ENCODE measurements around the gene ADORA3. TPM values are rescaled to one million over a fixed set of nuclear protein-coding genes. Genes with fewer than 3 reads are reported as not detected.

ADORA3 gene
- polyA plus RNA-seq, 1 donor from 2014 or later = not detected

DNA sequence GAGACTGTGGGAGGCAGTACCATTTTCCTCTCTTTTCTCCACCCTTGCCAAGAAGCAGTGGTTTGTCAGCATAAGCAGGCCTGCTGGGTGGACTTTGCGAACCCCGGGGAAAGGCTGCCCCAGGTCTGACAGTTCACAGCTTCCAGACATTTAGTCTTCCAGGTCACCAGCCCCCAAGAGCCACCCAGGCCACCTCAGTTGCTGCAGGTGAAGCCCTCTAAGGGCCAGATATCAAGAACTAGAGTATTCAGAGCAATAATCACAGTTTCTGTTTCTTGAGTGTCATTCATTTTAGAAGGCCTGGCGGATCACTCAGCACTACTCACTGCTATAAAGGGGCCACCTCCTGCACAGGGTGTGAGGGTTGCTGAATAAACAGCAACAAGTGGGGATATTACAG is 9.5 kb upstream of the ADORA3 start:
- Histone ChIP-seq H3F3A (ENCODE audit: insufficient read depth, low read length, poor library complexity, severe bottlenecking) (no peaks in the 10 kb centered on the region), H3K9ac (ENCODE audit: low read length) (no peak overlapping the region), H2AFZ (ENCODE audit: low read depth, low read length) (no peak overlapping the region), H3K4me3 (ENCODE audit: low read length) (no peak overlapping the region), H3K27me3 (ENCODE audit: insufficient read depth, low read depth, low read length) (no peaks in the 10 kb centered on the region), H3K9me2 (ENCODE audit: insufficient read depth, low read length) (no peaks in the 10 kb centered on the region), H3K9me3 (ENCODE audit: low read length) (no peaks in the 10 kb centered on the region), H3K27ac (ENCODE audit: low read length) (no peak overlapping the region), H3K36me3 (ENCODE audit: insufficient read depth, low read length) (no peaks in the 10 kb centered on the region), H3K79me2 (replicated peaks; ENCODE audit: insufficient read depth, low read length) (no peaks in the 10 kb centered on the region), H3K4me2 (ENCODE audit: low read length) (no peak overlapping the region), H4K20me1 (ENCODE audit: insufficient read depth) (no peaks in the 10 kb centered on the region)
- TF ChIP-seq, protein P1, sequence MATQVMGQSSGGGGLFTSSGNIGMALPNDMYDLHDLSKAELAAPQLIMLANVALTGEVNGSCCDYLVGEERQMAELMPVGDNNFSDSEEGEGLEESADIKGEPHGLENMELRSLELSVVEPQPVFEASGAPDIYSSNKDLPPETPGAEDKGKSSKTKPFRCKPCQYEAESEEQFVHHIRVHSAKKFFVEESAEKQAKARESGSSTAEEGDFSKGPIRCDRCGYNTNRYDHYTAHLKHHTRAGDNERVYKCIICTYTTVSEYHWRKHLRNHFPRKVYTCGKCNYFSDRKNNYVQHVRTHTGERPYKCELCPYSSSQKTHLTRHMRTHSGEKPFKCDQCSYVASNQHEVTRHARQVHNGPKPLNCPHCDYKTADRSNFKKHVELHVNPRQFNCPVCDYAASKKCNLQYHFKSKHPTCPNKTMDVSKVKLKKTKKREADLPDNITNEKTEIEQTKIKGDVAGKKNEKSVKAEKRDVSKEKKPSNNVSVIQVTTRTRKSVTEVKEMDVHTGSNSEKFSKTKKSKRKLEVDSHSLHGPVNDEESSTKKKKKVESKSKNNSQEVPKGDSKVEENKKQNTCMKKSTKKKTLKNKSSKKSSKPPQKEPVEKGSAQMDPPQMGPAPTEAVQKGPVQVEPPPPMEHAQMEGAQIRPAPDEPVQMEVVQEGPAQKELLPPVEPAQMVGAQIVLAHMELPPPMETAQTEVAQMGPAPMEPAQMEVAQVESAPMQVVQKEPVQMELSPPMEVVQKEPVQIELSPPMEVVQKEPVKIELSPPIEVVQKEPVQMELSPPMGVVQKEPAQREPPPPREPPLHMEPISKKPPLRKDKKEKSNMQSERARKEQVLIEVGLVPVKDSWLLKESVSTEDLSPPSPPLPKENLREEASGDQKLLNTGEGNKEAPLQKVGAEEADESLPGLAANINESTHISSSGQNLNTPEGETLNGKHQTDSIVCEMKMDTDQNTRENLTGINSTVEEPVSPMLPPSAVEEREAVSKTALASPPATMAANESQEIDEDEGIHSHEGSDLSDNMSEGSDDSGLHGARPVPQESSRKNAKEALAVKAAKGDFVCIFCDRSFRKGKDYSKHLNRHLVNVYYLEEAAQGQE (IDR thresholded peaks at IDR 0.05; ENCODE audit: borderline replicate concordance) = no peak
- TF ChIP-seq TAF1 (IDR thresholded peaks at IDR 0.05; ENCODE audit: low read depth) (no peak), EZH2 (IDR thresholded peaks at IDR 0.05; ENCODE audit: borderline replicate concordance, insufficient read depth, low read length, poor library complexity, severe bottlenecking) (no peak), POLR2AphosphoS5 (IDR thresholded peaks at IDR 0.05) (no peak), MXI1 (conservative IDR thresholded peaks at IDR 0.05; ENCODE audit: poor library complexity, severe bottlenecking) (no peak), RAD21 (conservative IDR thresholded peaks at IDR 0.05) (no peak)
- TF ChIP-seq, protein P2, sequence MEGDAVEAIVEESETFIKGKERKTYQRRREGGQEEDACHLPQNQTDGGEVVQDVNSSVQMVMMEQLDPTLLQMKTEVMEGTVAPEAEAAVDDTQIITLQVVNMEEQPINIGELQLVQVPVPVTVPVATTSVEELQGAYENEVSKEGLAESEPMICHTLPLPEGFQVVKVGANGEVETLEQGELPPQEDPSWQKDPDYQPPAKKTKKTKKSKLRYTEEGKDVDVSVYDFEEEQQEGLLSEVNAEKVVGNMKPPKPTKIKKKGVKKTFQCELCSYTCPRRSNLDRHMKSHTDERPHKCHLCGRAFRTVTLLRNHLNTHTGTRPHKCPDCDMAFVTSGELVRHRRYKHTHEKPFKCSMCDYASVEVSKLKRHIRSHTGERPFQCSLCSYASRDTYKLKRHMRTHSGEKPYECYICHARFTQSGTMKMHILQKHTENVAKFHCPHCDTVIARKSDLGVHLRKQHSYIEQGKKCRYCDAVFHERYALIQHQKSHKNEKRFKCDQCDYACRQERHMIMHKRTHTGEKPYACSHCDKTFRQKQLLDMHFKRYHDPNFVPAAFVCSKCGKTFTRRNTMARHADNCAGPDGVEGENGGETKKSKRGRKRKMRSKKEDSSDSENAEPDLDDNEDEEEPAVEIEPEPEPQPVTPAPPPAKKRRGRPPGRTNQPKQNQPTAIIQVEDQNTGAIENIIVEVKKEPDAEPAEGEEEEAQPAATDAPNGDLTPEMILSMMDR (IDR thresholded peaks at IDR 0.05; ENCODE audit: poor library complexity, severe bottlenecking) = no peak

DNA sequence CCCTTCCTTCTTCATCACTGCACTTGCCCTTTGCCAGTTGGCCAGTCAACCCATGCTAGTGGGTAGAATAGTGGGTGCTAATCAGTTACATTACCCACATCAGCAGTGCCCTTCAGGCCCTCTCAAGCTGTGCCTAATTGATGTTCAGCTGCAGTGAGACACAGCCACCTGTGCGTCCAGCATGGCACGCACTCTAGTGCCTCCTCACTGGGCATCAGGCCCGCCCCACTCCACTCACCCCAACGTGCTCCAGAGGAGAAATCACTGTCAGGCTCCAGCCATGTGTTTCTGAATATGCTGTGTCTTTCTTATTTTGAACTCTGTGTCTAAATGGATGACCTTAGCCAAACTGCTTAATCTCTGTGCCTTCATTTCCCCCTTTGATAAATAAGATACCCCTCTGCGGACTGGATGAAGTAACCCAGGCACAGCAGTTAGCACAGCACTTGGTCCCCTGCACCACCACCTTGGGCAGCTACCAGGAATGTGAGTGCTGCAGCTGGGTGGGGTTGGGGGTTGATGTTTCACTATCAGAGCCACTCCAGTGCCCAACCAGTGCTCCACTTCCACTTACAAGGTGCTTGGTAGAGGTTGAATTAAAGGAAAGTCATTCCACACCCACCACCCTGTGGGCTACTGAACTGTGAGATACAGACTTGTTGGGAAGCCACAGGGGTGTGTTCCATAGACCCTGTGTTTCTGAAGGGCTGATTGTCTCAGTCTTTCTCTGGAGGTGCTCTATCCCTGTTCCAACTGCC is 8.9 kb upstream of the ADORA3 start:
- Histone ChIP-seq H2AFZ (ENCODE audit: low read depth, low read length) (no peak overlapping the region), H3K27ac (ENCODE audit: low read length) (no peak overlapping the region), H3K4me3 (ENCODE audit: low read length) (no peak overlapping the region), H3K9me3 (ENCODE audit: low read length) (no peaks in the 10 kb centered on the region), H4K20me1 (ENCODE audit: insufficient read depth) (no peaks in the 10 kb centered on the region), H3K27me3 (ENCODE audit: insufficient read depth, low read depth, low read length) (no peaks in the 10 kb centered on the region), H3K79me2 (replicated peaks; ENCODE audit: insufficient read depth, low read length) (no peaks in the 10 kb centered on the region), H3K4me2 (ENCODE audit: low read length) (no peak overlapping the region), H3K9me2 (ENCODE audit: insufficient read depth, low read length) (no peaks in the 10 kb centered on the region), H3F3A (ENCODE audit: insufficient read depth, low read length, poor library complexity, severe bottlenecking) (no peaks in the 10 kb centered on the region), H3K36me3 (ENCODE audit: insufficient read depth, low read length) (no peaks in the 10 kb centered on the region), H3K9ac (ENCODE audit: low read length) (no peak overlapping the region)
- no peak for TF ChIP-seq EZH2 (IDR thresholded peaks at IDR 0.05; ENCODE audit: borderline replicate concordance, insufficient read depth, low read length, poor library complexity, severe bottlenecking)
- TF ChIP-seq RAD21 (conservative IDR thresholded peaks at IDR 0.05) = no peak
- TF ChIP-seq POLR2AphosphoS5 (IDR thresholded peaks at IDR 0.05) = no peak
- no peak for TF ChIP-seq MXI1 (conservative IDR thresholded peaks at IDR 0.05; ENCODE audit: poor library complexity, severe bottlenecking)
- no peak for TF ChIP-seq SMC3 (conservative IDR thresholded peaks at IDR 0.05; ENCODE audit: poor library complexity)
- no peak for TF ChIP-seq TAF1 (IDR thresholded peaks at IDR 0.05; ENCODE audit: low read depth)
- TF ChIP-seq EP300 (conservative IDR thresholded peaks at IDR 0.05; ENCODE audit: poor library complexity, severe bottlenecking) = no peak
- TF ChIP-seq, protein P2 (IDR thresholded peaks at IDR 0.05; ENCODE audit: poor library complexity, severe bottlenecking) = no peak
- TF ChIP-seq, protein P1 (IDR thresholded peaks at IDR 0.05; ENCODE audit: borderline replicate concordance) = no peak

Measured in neural cell (in vitro differentiated cells).